Endothelial cell (in vitro differentiated cells): ENCODE results near the gene PCDH7. TPM values are rescaled to one million over a fixed set of nuclear protein-coding genes. Genes with fewer than 3 reads are reported as not detected.

Experiments used
- DNase-seq: peaks from one replicate; pipeline ENCODE4 v3.0.0; 2021; ENCODE audit warnings: low spot score
- H3K27ac Mint-ChIP-seq: one replicate; pipeline ENCODE4 v1.8.0; 2021; ENCODE audit warnings: mixed read lengths, inconsistent platforms; ENCODE audit not compliant: unreplicated experiment
- H3K27me3 Mint-ChIP-seq: one replicate; pipeline ENCODE4 v1.8.0; 2021; ENCODE audit warnings: mild to moderate bottlenecking, moderate library complexity, mixed read lengths, inconsistent platforms; ENCODE audit not compliant: unreplicated experiment
- H3K36me3 Mint-ChIP-seq: one replicate; pipeline ENCODE4 v1.8.0; 2021; ENCODE audit warnings: mild to moderate bottlenecking, low read depth, mixed read lengths, inconsistent platforms; ENCODE audit not compliant: unreplicated experiment
- H3K4me1 Mint-ChIP-seq: one replicate; pipeline ENCODE4 v1.8.0; 2021; ENCODE audit warnings: mild to moderate bottlenecking, mixed read lengths, inconsistent platforms; ENCODE audit not compliant: unreplicated experiment
- H3K4me3 Mint-ChIP-seq: one replicate; pipeline ENCODE4 v1.8.0; 2021; ENCODE audit warnings: mild to moderate bottlenecking, mixed read lengths, inconsistent platforms; ENCODE audit not compliant: unreplicated experiment
- H3K9me3 Mint-ChIP-seq: one replicate; pipeline ENCODE4 v1.8.0; 2021; ENCODE audit warnings: mixed read lengths, inconsistent platforms; ENCODE audit not compliant: unreplicated experiment
- total RNA-seq: library from RNA; stranded (reverse); fragmentation: NEBNext Ultra II Directional; extraction: Animal tissue kit (Norgen Biotek cat#: 25700); gene quantifications from one replicate; pipeline ENCODE4 v1.2.1, GENCODE V29; 2021; ENCODE audit not compliant: unreplicated experiment
- TF ChIP-seq, protein P1 (sequence below): fragments of 200-600 bp; sonication (generic); IDR thresholded peaks from one replicate; pipeline ENCODE4 v1.5.0; 2021; ENCODE audit warnings: antibody characterized with exemption; ENCODE audit not compliant: unreplicated experiment

Gene PCDH7
- total RNA-seq, 1 donor from 2014 or later, result 6.1 TPM

DNA sequence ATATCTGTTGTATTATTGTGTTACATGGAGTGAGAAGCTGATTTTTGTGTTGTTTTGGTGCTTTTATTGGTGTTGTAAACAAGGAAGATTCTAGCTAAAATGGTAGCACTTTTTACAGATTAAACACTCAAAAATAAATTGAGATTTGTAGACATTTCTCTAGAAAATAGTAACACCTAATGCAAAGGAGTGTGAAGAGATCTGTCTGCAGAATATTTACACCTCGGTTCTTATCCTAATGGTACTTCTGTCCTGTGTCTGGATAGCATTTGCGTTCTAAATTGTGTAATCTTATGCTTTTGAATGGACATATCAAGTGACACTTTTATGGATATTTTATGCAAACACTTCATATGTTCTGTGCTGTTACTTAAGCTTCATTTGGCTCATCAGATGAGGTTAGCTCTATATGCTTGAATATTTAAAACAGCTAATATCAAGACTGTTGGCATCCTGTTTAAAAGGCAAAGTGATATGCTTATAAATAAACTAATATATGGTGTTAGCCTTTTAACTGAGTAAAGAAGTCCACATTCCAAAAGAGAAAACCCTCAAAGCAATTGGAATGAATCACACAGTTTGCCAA is 6.0 kb downstream of the PCDH7 start:
- Mint-ChIP-seq H3K4me1 (peaks cover 7% of the 10 kb centered on the region), H3K9me3 (no peaks in the 10 kb centered on the region), H3K36me3 (no peaks in the 10 kb centered on the region), H3K4me3 (no peak overlapping the region), H3K27me3 (peaks cover 16% of the 10 kb centered on the region), H3K27ac (no peak overlapping the region)
- TF ChIP-seq, protein P1, sequence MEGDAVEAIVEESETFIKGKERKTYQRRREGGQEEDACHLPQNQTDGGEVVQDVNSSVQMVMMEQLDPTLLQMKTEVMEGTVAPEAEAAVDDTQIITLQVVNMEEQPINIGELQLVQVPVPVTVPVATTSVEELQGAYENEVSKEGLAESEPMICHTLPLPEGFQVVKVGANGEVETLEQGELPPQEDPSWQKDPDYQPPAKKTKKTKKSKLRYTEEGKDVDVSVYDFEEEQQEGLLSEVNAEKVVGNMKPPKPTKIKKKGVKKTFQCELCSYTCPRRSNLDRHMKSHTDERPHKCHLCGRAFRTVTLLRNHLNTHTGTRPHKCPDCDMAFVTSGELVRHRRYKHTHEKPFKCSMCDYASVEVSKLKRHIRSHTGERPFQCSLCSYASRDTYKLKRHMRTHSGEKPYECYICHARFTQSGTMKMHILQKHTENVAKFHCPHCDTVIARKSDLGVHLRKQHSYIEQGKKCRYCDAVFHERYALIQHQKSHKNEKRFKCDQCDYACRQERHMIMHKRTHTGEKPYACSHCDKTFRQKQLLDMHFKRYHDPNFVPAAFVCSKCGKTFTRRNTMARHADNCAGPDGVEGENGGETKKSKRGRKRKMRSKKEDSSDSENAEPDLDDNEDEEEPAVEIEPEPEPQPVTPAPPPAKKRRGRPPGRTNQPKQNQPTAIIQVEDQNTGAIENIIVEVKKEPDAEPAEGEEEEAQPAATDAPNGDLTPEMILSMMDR, result no peak
- DNase-seq, result no peak

DNA sequence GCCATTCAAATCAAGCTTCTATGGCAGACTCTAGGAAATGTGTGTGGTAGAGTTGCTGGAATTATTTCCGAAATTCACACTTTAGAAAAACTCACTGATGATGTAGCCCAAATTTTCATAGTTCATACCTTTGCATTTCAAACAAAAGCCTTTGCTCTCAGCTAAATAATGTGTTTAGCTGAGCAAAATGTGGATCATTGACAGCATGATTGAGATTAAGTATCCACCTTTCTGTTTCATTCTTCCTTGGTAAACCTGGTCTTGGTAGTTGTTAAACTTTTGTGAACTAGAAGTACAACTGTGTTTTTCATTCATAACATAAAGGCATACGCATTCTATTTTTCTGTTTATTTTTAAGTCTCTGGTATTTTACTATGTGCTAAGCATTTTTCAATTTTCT is 7.2 kb downstream of the PCDH7 start:
- peaks cover 7% of the 10 kb centered on the region for H3K4me1 Mint-ChIP-seq
- peaks cover 16% of the 10 kb centered on the region for H3K27me3 Mint-ChIP-seq
- H3K36me3 Mint-ChIP-seq, result no peaks in the 10 kb centered on the region
- no peaks in the 10 kb centered on the region for H3K9me3 Mint-ChIP-seq
- DNase-seq, result no peak
- TF ChIP-seq, protein P1, result no peak
- no peak overlapping the region for H3K27ac Mint-ChIP-seq
- no peak overlapping the region for H3K4me3 Mint-ChIP-seq

- Mint-ChIP-seq H3K36me3 (no peaks in the 10 kb centered on the region), H3K27me3 (peaks cover 7% of the 10 kb centered on the region), H3K4me1 (peaks cover under 1% of the 10 kb centered on the region), H3K4me3 (no peak overlapping the region), H3K9me3 (no peaks in the 10 kb centered on the region), H3K27ac (no peak overlapping the region)
- no peak for DNase-seq
- TF ChIP-seq, protein P1, result no peak
These were observed 8.1 kb downstream of the PCDH7 start for GRCh38 chr4:30728311-30728710.

DNA sequence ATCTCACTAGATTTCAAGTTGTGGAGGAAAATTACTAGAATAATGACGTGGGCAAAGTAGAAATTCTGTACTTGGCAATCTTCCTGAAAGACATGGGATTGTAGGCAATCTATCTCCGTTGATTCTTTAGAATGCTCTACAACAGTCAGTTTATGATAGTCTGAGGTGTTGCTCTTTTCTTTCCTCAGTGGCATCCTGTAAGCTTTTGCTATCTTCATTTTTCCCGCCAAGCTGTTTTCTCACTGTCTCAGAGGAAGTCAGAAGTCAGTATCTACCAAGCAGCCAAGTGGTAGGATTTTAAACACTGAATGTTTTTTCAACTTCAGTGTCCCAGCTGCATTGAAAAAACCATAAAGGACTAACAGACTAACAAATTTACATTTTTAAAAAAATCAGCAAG is 23.7 kb downstream of the PCDH7 start:
- Mint-ChIP-seq H3K27me3 (peaks cover 2% of the 10 kb centered on the region), H3K4me1 (no peaks in the 10 kb centered on the region), H3K4me3 (no peak overlapping the region), H3K36me3 (no peaks in the 10 kb centered on the region), H3K9me3 (no peaks in the 10 kb centered on the region), H3K27ac (no peak overlapping the region)
- DNase-seq, result no peak
- TF ChIP-seq, protein P1, result no peak

DNA sequence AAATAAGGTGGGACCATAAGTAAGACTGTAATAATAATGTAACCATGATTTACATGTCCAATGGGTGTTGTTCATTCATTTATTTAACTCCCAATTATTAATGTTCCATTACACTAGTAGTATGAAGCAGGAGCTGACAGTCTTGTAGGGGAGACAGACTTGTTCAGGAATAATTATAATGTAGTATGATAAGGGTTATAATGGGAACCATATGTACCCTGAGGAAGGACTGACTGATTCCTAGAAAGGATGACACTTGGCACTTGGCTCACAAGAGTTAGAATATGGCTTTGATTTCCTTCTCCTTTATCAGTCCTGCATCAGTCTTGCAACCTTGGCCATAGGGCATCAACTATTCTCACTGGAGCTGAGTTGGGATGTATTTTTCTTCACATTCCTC is 24.2 kb downstream of the PCDH7 start:
- H3K4me3 Mint-ChIP-seq, result no peak overlapping the region
- peaks cover 2% of the 10 kb centered on the region for H3K27me3 Mint-ChIP-seq
- DNase-seq, result no peak
- H3K36me3 Mint-ChIP-seq, result no peaks in the 10 kb centered on the region
- no peaks in the 10 kb centered on the region for H3K9me3 Mint-ChIP-seq
- no peaks in the 10 kb centered on the region for H3K4me1 Mint-ChIP-seq
- H3K27ac Mint-ChIP-seq, result no peak overlapping the region
- TF ChIP-seq, protein P1, result no peak
